Suprapubic skin (tissue), 4 donors: Measurements from ENCODE around the gene AKR1B15. TPM values are rescaled to one million over a fixed set of nuclear protein-coding genes. Genes with fewer than 3 reads are reported as not detected.
A peak's percentile ranks its signal among the peaks of the same experiment; 100 is the strongest.
"Not testable (repeated sequence)": the region's sequence is repeated elsewhere in the genome, so short reads cannot be mapped to it uniquely, and the experiment has no call there.

ENCODE experiments used
- DNase-seq, 2 donors: peaks; one replicate each; pipeline ENCODE4 v3.0.0-alpha.2; 2019; ENCODE audit warnings: low spot score in 2 of 2
- H3K27ac ChIP-seq: fragments of 200-600 bp; sonication (generic); one replicate; pipeline ENCODE4 v1.5.1; 2019
- H3K27me3 ChIP-seq: fragments of 200-600 bp; sonication (generic); one replicate; pipeline ENCODE4 v1.5.1; 2019
- H3K36me3 ChIP-seq: fragments of 200-600 bp; sonication (generic); one replicate; pipeline ENCODE4 v1.5.1; 2019
- H3K4me1 ChIP-seq: fragments of 200-600 bp; sonication (generic); one replicate; pipeline ENCODE4 v1.5.1; 2019
- H3K4me3 ChIP-seq: fragments of 200-600 bp; sonication (generic); one replicate; pipeline ENCODE4 v1.5.1; 2019; ENCODE audit warnings: mild to moderate bottlenecking
- H3K9me3 ChIP-seq: fragments of 200-600 bp; sonication (generic); one replicate; pipeline ENCODE4 v1.5.1; 2019
- EP300 ChIP-seq: sonication (generic); formaldehyde crosslinking; IDR thresholded peaks from one replicate; pipeline ENCODE4 v1.6.1; 2017; ENCODE audit warnings: antibody characterized with exemption
- POLR2A ChIP-seq, 2 donors: fragments of 450-650 bp; IDR thresholded peaks; one replicate each; pipeline ENCODE4 v1.6.1; 2017; ENCODE audit warnings: antibody characterized with exemption in 2 of 2, mild to moderate bottlenecking in 2 of 2, moderate library complexity in 2 of 2
- POLR2AphosphoS5 ChIP-seq, 3 donors: sonication (generic); formaldehyde crosslinking; IDR thresholded peaks; one replicate each; pipeline ENCODE4 v1.6.1; 2017; ENCODE audit warnings: antibody characterized with exemption in 3 of 3
- WGBS: methylation state at CpG from one replicate; pipeline ENCODE4 v1.1.5; 2018; 5-methylcytosine and 5-hydroxymethylcytosine counted together
- total RNA-seq, 4 donors: library from RNA; depleted of rRNA; stranded (reverse); fragments of >200 nt; gene quantifications; one replicate each; pipeline ENCODE4 v1.1.0, GENCODE V29; 2016
- TF ChIP-seq, protein P1 (sequence below), 2 donors: fragments of 200-600 bp in 1 of 2; fragments of 450-650 bp in 1 of 2; sonication (generic) in 1 of 2; IDR thresholded peaks; one replicate each; pipeline ENCODE4 v1.5.1; 2016 to 2019; ENCODE audit warnings: antibody characterized with exemption in 2 of 2, mild to moderate bottlenecking in 1 of 2, moderate library complexity in 1 of 2

The AKR1B15 gene
- total RNA-seq, 4 donors from 2014 or later, result 1.1 TPM; not detected in 3

DNA sequence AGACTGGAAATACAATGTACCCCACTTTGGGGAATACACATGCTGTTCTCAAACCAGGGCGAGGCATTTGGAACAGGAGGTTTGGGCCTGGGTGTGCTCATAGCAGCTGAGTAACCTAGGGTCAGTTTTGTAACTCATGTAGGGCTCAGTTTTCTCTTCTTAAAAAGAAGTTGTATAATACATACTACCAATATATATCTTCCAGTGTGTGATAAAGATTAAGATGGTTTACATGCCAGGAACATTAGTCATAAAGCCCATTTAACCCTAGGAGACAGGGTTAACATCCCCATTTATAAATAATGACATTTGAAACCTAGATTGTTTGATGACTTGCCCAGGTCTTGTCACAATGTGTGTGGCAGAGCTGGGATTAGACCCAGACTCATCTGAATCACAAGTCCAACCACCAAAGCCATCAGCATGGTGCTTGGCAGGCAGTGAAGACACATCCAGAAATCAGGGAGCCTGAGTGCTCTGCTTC lies 15.6 kb upstream of the AKR1B15 start:
- Histone ChIP-seq H3K27ac (peak overlapping the region; percentile 64), H3K9me3 (no peaks in the 10 kb centered on the region), H3K4me3 (no peak overlapping the region), H3K4me1 (peaks cover 52% of the 10 kb centered on the region), H3K27me3 (no peaks in the 10 kb centered on the region), H3K36me3 (no peaks in the 10 kb centered on the region)
- no peak for DNase-seq
- TF ChIP-seq POLR2A (IDR thresholded peaks at IDR 0.05) (no peak), EP300 (no peak), POLR2AphosphoS5 (IDR thresholded peaks at IDR 0.05) (no peak)
- TF ChIP-seq, protein P1, sequence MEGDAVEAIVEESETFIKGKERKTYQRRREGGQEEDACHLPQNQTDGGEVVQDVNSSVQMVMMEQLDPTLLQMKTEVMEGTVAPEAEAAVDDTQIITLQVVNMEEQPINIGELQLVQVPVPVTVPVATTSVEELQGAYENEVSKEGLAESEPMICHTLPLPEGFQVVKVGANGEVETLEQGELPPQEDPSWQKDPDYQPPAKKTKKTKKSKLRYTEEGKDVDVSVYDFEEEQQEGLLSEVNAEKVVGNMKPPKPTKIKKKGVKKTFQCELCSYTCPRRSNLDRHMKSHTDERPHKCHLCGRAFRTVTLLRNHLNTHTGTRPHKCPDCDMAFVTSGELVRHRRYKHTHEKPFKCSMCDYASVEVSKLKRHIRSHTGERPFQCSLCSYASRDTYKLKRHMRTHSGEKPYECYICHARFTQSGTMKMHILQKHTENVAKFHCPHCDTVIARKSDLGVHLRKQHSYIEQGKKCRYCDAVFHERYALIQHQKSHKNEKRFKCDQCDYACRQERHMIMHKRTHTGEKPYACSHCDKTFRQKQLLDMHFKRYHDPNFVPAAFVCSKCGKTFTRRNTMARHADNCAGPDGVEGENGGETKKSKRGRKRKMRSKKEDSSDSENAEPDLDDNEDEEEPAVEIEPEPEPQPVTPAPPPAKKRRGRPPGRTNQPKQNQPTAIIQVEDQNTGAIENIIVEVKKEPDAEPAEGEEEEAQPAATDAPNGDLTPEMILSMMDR (IDR thresholded peaks at IDR 0.05), result no peak
- WGBS, result 79% methylated on average over 1 of the region's 1 CpG

- H3K27ac ChIP-seq, result no peak overlapping the region
- H3K4me3 ChIP-seq, result no peak overlapping the region
- no peaks in the 10 kb centered on the region for H3K27me3 ChIP-seq
- no peaks in the 10 kb centered on the region for H3K36me3 ChIP-seq
- TF ChIP-seq POLR2AphosphoS5 (IDR thresholded peaks at IDR 0.05) (no peak), EP300 (no peak), POLR2A (IDR thresholded peaks at IDR 0.05) (no peak)
- TF ChIP-seq, protein P1 (IDR thresholded peaks at IDR 0.05), result no peak
- no peaks in the 10 kb centered on the region for H3K9me3 ChIP-seq
- peaks cover 40% of the 10 kb centered on the region for H3K4me1 ChIP-seq
- WGBS, result 87% methylated on average over 3 of the region's 3 CpGs
- DNase-seq, result no peak
Measured at GRCh38 chr7:134534633-134535032, 14.3 kb upstream of the AKR1B15 start.

- Histone ChIP-seq H3K4me3 (no peak overlapping the region), H3K9me3 (no peaks in the 10 kb centered on the region), H3K4me1 (peaks cover 36% of the 10 kb centered on the region), H3K27ac (no peak overlapping the region), H3K36me3 (no peaks in the 10 kb centered on the region), H3K27me3 (no peaks in the 10 kb centered on the region)
- WGBS, result 45% methylated on average over 3 of the region's 3 CpGs
- no peak for DNase-seq
- TF ChIP-seq EP300, result no peak
- TF ChIP-seq POLR2AphosphoS5 (IDR thresholded peaks at IDR 0.05), result no peak
- TF ChIP-seq POLR2A (IDR thresholded peaks at IDR 0.05), result no peak
- TF ChIP-seq, protein P1 (IDR thresholded peaks at IDR 0.05), result no peak
Measured at GRCh38 chr7:134535272-134535918, 13.5 kb upstream of the AKR1B15 start.

- 58% methylated on average over 2 of the region's 3 CpGs for WGBS
- Histone ChIP-seq H3K27ac (no peak overlapping the region), H3K27me3 (no peaks in the 10 kb centered on the region), H3K4me3 (no peak overlapping the region), H3K4me1 (peaks cover 32% of the 10 kb centered on the region), H3K9me3 (no peaks in the 10 kb centered on the region), H3K36me3 (no peaks in the 10 kb centered on the region)
- TF ChIP-seq POLR2A (IDR thresholded peaks at IDR 0.05) (no peak), POLR2AphosphoS5 (IDR thresholded peaks at IDR 0.05) (no peak), EP300 (no peak)
- TF ChIP-seq, protein P1 (IDR thresholded peaks at IDR 0.05), result no peak
- DNase-seq, result no peak
Measured at GRCh38 chr7:134535919-134536299, 13.0 kb upstream of the AKR1B15 start.

- not testable (repeated sequence) for H3K27ac ChIP-seq, H3K36me3 ChIP-seq, DNase-seq, H3K9me3 ChIP-seq, H3K4me3 ChIP-seq, H3K27me3 ChIP-seq
- 89% methylated on average over 2 of the region's 3 CpGs for whole genome bisulfite sequencing
- peaks cover 26% of the 10 kb centered on the region for H3K4me1 ChIP-seq
Measured at GRCh38 chr7:134536558-134536957, 12.4 kb upstream of the AKR1B15 start.

DNA sequence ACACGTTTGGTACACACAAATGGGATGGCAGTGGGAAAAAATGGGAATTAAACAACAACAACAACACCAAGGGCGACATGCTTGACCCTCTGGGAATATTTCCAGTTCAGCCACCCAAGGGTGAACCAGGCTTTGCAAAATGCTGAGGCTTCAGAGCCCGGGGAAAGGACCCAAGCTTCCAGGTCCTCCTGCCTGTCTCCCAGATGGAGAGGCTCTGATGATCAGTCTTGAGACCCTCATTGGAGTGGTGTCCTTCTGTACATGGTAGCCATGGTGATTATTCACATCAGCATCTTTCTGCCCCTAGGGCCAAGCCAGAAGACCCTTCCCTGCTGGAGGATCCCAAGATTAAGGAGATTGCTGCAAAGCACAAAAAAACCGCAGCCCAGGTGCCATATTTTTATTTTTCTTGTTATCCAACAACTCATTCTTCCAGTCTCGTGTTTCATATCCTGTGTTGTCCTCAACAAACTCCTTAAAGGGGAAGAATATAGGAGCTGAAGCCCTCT lies 11.6 kb upstream of the AKR1B15 start:
- not testable (repeated sequence) for H3K9me3 ChIP-seq, H3K27me3 ChIP-seq, H3K27ac ChIP-seq, H3K4me3 ChIP-seq, DNase-seq, H3K36me3 ChIP-seq
- 89% methylated on average over 5 of the region's 5 CpGs for WGBS
- H3K4me1 ChIP-seq, result peaks cover 18% of the 10 kb centered on the region
